Measurements from ENCODE around the gene CHRND. TPM values are rescaled to one million over a fixed set of nuclear protein-coding genes. Genes with fewer than 3 reads are reported as not detected.
A peak's percentile ranks its signal among the peaks of the same experiment; 100 is the strongest.
"Not testable (repeated sequence)": the region's sequence is repeated elsewhere in the genome, so short reads cannot be mapped to it uniquely, and the experiment has no call there.

The CHRND gene
- total RNA-seq, 1 donor from 2014 or later = not detected

DNA sequence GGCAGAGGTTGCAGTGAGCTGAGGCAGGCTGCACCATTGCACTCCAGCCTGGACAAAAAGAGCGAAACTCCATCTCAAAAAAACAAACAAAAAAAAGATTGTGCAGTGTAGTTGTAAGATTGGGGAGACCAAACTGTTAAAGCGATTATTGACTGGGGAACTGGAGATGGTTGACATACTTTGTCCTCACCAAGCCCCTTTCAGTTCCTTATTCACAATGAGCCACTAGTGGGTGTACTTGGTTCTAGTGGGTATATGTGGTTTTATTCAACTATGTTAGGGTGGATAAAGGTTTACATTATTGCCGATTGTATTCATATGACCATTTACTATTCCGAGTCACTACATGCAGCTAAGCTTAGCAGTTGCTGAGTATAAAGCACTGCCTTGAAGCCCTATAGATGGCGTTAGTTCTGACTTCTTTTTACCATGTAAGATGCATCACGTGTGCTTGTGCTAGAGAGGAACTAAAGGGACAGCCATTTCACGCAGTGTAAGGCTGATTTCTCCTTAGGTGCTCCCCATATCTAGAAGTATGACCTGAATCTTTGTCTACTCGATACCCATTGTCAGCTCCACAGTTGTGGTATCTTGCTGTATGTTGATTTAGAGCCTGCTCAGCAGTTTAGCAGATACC lies 36.7 kb downstream of the CHRND start:
- no peak for TF ChIP-seq CTCF (IDR thresholded peaks at IDR 0.05; ENCODE audit: insufficient read depth, low read length, severe bottlenecking)
- Histone ChIP-seq H3K27me3 (ENCODE audit: control insufficient read depth, insufficient read depth, low read length) (no peaks in the 10 kb centered on the region), H3K4me3 (ENCODE audit: low read depth, low read length) (no peak overlapping the region), H3K36me3 (ENCODE audit: control insufficient read depth, insufficient read depth, low read length) (peaks cover 13% of the 10 kb centered on the region)
- no peak for DNase-seq (ENCODE audit: low read depth)
- no peak for FAIRE-seq

DNA sequence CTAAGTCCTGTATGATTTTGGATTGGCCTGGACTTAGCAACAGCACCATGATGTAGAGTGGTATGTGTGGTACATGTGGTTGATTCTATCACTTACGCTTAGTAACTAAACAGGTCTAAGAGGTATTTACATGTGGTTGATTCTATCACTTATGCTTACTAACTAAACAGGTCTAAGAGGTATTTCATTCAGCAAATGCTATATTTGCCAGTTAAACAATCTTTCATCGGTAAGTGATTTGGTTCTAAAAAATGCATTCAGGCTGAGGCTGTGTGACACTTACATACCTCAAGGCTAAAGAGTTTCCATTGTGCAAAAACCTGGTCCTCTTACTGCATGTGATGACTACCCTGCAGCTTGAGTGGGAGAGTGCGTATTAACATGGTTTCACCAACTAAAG lies 37.6 kb downstream of the CHRND start:
- Histone ChIP-seq H3K27me3 (ENCODE audit: control insufficient read depth, insufficient read depth, low read length) (no peaks in the 10 kb centered on the region), H3K36me3 (ENCODE audit: control insufficient read depth, insufficient read depth, low read length) (peaks cover 13% of the 10 kb centered on the region), H3K4me3 (ENCODE audit: low read depth, low read length) (no peak overlapping the region)
- FAIRE-seq (no peak), DNase-seq (ENCODE audit: low read depth) (peak; percentile 75)
- no peak for TF ChIP-seq CTCF (IDR thresholded peaks at IDR 0.05; ENCODE audit: insufficient read depth, low read length, severe bottlenecking)

- FAIRE-seq (no peak), DNase-seq (ENCODE audit: low read depth) (peak; percentile 8)
- H3K27me3 ChIP-seq (ENCODE audit: control insufficient read depth, insufficient read depth, low read length) = no peaks in the 10 kb centered on the region
- H3K4me3 ChIP-seq (ENCODE audit: low read depth, low read length) = no peak overlapping the region
- TF ChIP-seq CTCF (IDR thresholded peaks at IDR 0.05; ENCODE audit: insufficient read depth, low read length, severe bottlenecking) = no peak
- peaks cover 25% of the 10 kb centered on the region for H3K36me3 ChIP-seq (ENCODE audit: control insufficient read depth, insufficient read depth, low read length)
These were observed 41.8 kb downstream of the CHRND start for GRCh38 chr2:232567721-232568120.

- no peak overlapping the region for H3K4me3 ChIP-seq (ENCODE audit: low read depth, low read length)
- no peaks in the 10 kb centered on the region for H3K27me3 ChIP-seq (ENCODE audit: control insufficient read depth, insufficient read depth, low read length)
- FAIRE-seq (peak; percentile 97), DNase-seq (ENCODE audit: low read depth) (peak; percentile 84)
- H3K36me3 ChIP-seq (ENCODE audit: control insufficient read depth, insufficient read depth, low read length) = peaks cover 25% of the 10 kb centered on the region
- no peak for TF ChIP-seq CTCF (IDR thresholded peaks at IDR 0.05; ENCODE audit: insufficient read depth, low read length, severe bottlenecking)
These were observed 42.2 kb downstream of the CHRND start for GRCh38 chr2:232568161-232568560.

- Histone ChIP-seq H3K36me3 (ENCODE audit: control insufficient read depth, insufficient read depth, low read length) (peaks cover 22% of the 10 kb centered on the region), H3K4me3 (ENCODE audit: low read depth, low read length) (no peak overlapping the region), H3K27me3 (ENCODE audit: control insufficient read depth, insufficient read depth, low read length) (no peaks in the 10 kb centered on the region)
- DNase-seq (ENCODE audit: low read depth) = no peak
- no peak for TF ChIP-seq CTCF (IDR thresholded peaks at IDR 0.05; ENCODE audit: insufficient read depth, low read length, severe bottlenecking)
- FAIRE-seq = peak; percentile 32
These were observed 43.6 kb downstream of the CHRND start for GRCh38 chr2:232569541-232569940.

DNA sequence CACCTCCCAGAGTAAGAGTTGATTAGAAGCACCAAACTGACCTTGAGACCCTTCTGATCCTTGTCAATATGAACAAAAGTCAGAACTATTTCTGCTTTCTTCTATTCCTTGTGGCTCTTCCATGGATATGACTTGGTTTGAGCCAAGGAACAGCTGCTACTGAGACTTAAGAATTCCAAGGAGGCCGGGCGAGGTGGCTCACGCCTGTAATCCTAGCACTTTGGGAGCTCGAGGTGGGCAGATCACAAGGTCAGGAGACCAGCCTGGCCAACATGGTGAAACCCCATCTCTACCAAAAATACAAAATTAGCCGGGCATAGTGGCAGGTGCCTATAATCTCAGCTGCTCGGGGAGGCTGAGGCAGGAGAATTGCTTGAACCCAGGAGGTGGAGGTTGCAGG lies 44.5 kb downstream of the CHRND start:
- FAIRE-seq; DNase-seq (ENCODE audit: low read depth); H3K4me3 ChIP-seq (ENCODE audit: low read depth, low read length); H3K27me3 ChIP-seq (ENCODE audit: control insufficient read depth, insufficient read depth, low read length): not testable (repeated sequence)
- peaks cover 20% of the 10 kb centered on the region for H3K36me3 ChIP-seq (ENCODE audit: control insufficient read depth, insufficient read depth, low read length)

Measured in bronchial epithelial cell (primary cell).